Neural cell (in vitro differentiated cells): ENCODE results near the gene METTL24. TPM values are rescaled to one million over a fixed set of nuclear protein-coding genes. Genes with fewer than 3 reads are reported as not detected.

Experiments
- H2AFZ ChIP-seq: fragments of 200-600, 300-800 bp; sonication (generic), shearing (Covaris generic); 2 replicates; pipeline ENCODE4 v1.6.0; 2014; ENCODE audit warnings: low read depth, mild to moderate bottlenecking, antibody characterized with exemption, low read length, moderate library complexity
- H3F3A ChIP-seq: fragments of 200-600 bp; shearing (Covaris generic); 2 replicates; pipeline ENCODE4 v1.6.1; 2016; ENCODE audit warnings: mild to moderate bottlenecking, moderate library complexity, mixed read lengths, antibody characterized with exemption, low read length; ENCODE audit not compliant: insufficient read depth, poor library complexity, severe bottlenecking
- H3K27ac ChIP-seq: fragments of 200-600, 300-800 bp; sonication (generic), shearing (Covaris generic); 2 replicates; pipeline ENCODE4 v1.5.1; 2014; ENCODE audit warnings: mild to moderate bottlenecking, low read length, moderate library complexity
- H3K27me3 ChIP-seq: fragments of 300-800, 200-600 bp; sonication (generic), shearing (Covaris generic); 2 replicates; pipeline ENCODE4 v1.6.0; 2014; ENCODE audit warnings: mild to moderate bottlenecking, low read depth, low read length, moderate library complexity; ENCODE audit not compliant: insufficient read depth
- H3K36me3 ChIP-seq: fragments of 300-800, 200-600 bp; sonication (generic), shearing (Covaris generic); 2 replicates; pipeline ENCODE4 v1.5.1; 2014; ENCODE audit warnings: mild to moderate bottlenecking, antibody characterized with exemption, low read length, moderate library complexity; ENCODE audit not compliant: insufficient read depth
- H3K4me2 ChIP-seq: fragments of 300-800, 200-600 bp; sonication (generic), shearing (Covaris generic); 2 replicates; pipeline ENCODE4 v1.6.0; 2014; ENCODE audit warnings: mild to moderate bottlenecking, low read length
- H3K4me3 ChIP-seq: fragments of 300-800, 200-600 bp; sonication (generic), shearing (Covaris generic); 2 replicates; pipeline ENCODE4 v1.5.1; 2014; ENCODE audit warnings: mild to moderate bottlenecking, low read length, moderate library complexity
- H3K79me2 ChIP-seq: fragments of 200-600 bp; shearing (Covaris generic); replicated peaks from 2 replicates; pipeline ENCODE4 v1.6.0; 2014; ENCODE audit warnings: mild to moderate bottlenecking, low read length, moderate library complexity; ENCODE audit not compliant: insufficient read depth
- H3K9ac ChIP-seq: fragments of 300-800, 200-600 bp; sonication (generic), shearing (Covaris generic); 2 replicates; pipeline ENCODE4 v1.6.1; 2016; ENCODE audit warnings: mild to moderate bottlenecking, low read length, mixed read lengths
- H3K9me2 ChIP-seq: fragments of 200-600 bp; shearing (Covaris generic); 2 replicates; pipeline ENCODE4 v1.6.1; 2016; ENCODE audit warnings: mild to moderate bottlenecking, low read length, mixed read lengths; ENCODE audit not compliant: insufficient read depth
- H3K9me3 ChIP-seq: fragments of 200-600, 300-800 bp; sonication (generic), shearing (Covaris generic); 2 replicates; pipeline ENCODE4 v1.6.1; 2016; ENCODE audit warnings: mild to moderate bottlenecking, mixed run types, low read length, moderate library complexity, mixed read lengths
- H4K20me1 ChIP-seq: fragments of 200-600 bp; shearing (Covaris generic); 2 replicates; pipeline ENCODE4 v1.6.1; 2016; ENCODE audit warnings: mild to moderate bottlenecking, mixed run types; ENCODE audit not compliant: insufficient read depth
- EP300 ChIP-seq: fragments of 450-650 bp; conservative IDR thresholded peaks from 2 replicates; pipeline ENCODE4 v1.6.1; 2014; ENCODE audit warnings: antibody characterized with exemption, mild to moderate bottlenecking, moderate library complexity; ENCODE audit not compliant: poor library complexity, severe bottlenecking
- EZH2 ChIP-seq: fragments of 200-600, 300-800 bp; shearing (Covaris generic), sonication (generic); IDR thresholded peaks from 2 replicates; pipeline ENCODE4 v1.6.1; 2014; ENCODE audit warnings: antibody characterized with exemption, low read length, borderline replicate concordance, mild to moderate bottlenecking; ENCODE audit not compliant: insufficient read depth, poor library complexity, severe bottlenecking
- MXI1 ChIP-seq: fragments of 450-650 bp; conservative IDR thresholded peaks from 2 replicates; pipeline ENCODE4 v1.6.1; 2014; ENCODE audit warnings: antibody characterized with exemption, mild to moderate bottlenecking; ENCODE audit not compliant: poor library complexity, severe bottlenecking
- POLR2AphosphoS5 ChIP-seq: IDR thresholded peaks from 2 replicates; pipeline ENCODE4 v1.6.1; 2012
- RAD21 ChIP-seq: fragments of 450-650 bp; conservative IDR thresholded peaks from 2 replicates; pipeline ENCODE4 v1.6.1; 2014; ENCODE audit warnings: antibody characterized with exemption, mild to moderate bottlenecking, moderate library complexity
- SMC3 ChIP-seq: fragments of 450-650 bp; conservative IDR thresholded peaks from 2 replicates; pipeline ENCODE4 v1.6.1; 2014; ENCODE audit warnings: antibody characterized with exemption, mild to moderate bottlenecking, moderate library complexity; ENCODE audit not compliant: poor library complexity
- TAF1 ChIP-seq: IDR thresholded peaks from 2 replicates; pipeline ENCODE4 v1.6.1; 2012; ENCODE audit warnings: low read depth
- polyA plus RNA-seq: library from polyadenylated mRNA; depleted of rRNA; stranded (reverse); fragments of >200 nt; gene quantifications from 2 replicates; pipeline ENCODE4 v1.2.3, GENCODE V29; 2014
- TF ChIP-seq, protein P1 (sequence below): fragments of 450-650 bp; IDR thresholded peaks from 2 replicates; pipeline ENCODE4 v1.5.1; 2014; ENCODE audit warnings: antibody characterized with exemption, mild to moderate bottlenecking, moderate library complexity; ENCODE audit not compliant: poor library complexity, severe bottlenecking
- TF ChIP-seq, protein P2 (sequence below): IDR thresholded peaks from 2 replicates; pipeline ENCODE4 v1.6.1; 2012; ENCODE audit warnings: borderline replicate concordance

Gene METTL24
- polyA plus RNA-seq, 1 donor from 2014 or later, result not detected

DNA sequence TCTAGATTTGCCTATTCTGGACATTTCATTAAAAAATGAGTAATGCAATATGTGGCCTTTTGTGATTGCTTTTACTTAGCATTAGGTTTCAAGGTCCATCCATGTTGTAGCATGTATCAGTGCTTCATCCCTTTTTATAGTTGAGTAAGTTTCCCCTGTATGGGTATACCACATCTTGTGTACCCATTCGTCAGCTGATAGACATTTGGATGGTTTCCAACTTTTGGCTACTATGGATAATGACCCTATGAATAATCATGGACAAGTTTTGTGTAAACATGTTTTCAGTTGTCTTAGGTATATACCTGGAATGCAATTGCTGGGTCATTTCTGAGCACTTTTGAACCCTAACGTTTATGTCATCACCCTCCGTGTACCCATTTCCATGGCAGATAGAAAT is 15.4 kb downstream of the METTL24 start:
- TF ChIP-seq EP300 (no peak), RAD21 (no peak), SMC3 (no peak)
- TF ChIP-seq, protein P1, sequence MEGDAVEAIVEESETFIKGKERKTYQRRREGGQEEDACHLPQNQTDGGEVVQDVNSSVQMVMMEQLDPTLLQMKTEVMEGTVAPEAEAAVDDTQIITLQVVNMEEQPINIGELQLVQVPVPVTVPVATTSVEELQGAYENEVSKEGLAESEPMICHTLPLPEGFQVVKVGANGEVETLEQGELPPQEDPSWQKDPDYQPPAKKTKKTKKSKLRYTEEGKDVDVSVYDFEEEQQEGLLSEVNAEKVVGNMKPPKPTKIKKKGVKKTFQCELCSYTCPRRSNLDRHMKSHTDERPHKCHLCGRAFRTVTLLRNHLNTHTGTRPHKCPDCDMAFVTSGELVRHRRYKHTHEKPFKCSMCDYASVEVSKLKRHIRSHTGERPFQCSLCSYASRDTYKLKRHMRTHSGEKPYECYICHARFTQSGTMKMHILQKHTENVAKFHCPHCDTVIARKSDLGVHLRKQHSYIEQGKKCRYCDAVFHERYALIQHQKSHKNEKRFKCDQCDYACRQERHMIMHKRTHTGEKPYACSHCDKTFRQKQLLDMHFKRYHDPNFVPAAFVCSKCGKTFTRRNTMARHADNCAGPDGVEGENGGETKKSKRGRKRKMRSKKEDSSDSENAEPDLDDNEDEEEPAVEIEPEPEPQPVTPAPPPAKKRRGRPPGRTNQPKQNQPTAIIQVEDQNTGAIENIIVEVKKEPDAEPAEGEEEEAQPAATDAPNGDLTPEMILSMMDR, result no peak
- H2AFZ ChIP-seq, result no peak overlapping the region
- no peak overlapping the region for H3K4me2 ChIP-seq
- no peaks in the 10 kb centered on the region for H3K79me2 ChIP-seq
- H3K36me3 ChIP-seq, result no peaks in the 10 kb centered on the region
- no peaks in the 10 kb centered on the region for H3K27me3 ChIP-seq
- H3K9me2 ChIP-seq, result no peaks in the 10 kb centered on the region
- H4K20me1 ChIP-seq, result no peaks in the 10 kb centered on the region
- H3K4me3 ChIP-seq, result no peak overlapping the region
- no peaks in the 10 kb centered on the region for H3K9me3 ChIP-seq
- no peaks in the 10 kb centered on the region for H3F3A ChIP-seq
- no peak overlapping the region for H3K9ac ChIP-seq
- H3K27ac ChIP-seq, result no peak overlapping the region

DNA sequence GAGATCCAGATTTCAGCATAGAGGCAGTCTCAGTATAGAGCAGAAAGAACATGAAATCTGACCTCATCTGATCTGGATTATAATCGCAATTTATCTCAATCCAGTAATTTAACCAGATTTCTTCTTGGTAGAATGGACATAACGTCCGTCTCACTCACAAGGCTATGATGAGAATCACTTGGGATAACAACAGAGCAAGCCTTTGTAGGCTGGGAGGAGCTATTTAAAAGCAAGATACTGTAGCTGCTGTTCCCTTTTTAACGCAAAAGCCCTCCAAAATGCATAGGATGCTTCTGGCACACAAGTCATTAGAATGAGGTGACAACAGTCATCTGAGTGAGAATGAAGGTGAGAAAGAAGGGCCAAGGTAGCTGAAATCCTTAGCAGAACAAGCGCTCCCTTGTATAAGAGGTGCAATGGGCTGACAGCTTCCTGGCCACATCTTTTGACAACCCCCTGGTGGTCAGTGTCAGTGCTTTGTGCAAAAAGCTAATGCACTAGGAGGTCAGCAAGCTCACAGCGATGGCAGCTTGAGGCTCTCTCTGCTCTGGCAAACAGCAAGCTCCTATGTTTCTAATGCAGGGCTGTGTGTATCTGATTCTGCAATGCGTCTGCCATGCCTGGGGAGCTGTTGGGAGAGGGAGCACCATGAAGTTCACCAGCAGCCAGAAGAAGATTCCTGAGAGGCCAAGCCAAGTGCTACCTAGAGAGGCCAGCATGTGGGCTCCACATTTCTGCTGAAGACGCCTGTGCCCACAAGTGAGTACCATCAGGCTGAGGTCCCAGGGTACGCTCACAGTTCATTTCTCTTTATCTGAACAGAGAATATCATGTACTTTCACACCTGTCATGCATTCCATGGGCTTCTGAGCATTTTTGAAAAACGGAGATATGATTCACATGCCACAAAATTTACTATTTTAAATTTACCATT is 16.2 kb downstream of the METTL24 start:
- Histone ChIP-seq H3K79me2 (no peaks in the 10 kb centered on the region), H3K4me3 (no peak overlapping the region), H4K20me1 (no peaks in the 10 kb centered on the region), H3K4me2 (no peak overlapping the region), H3F3A (no peaks in the 10 kb centered on the region), H3K9me3 (no peaks in the 10 kb centered on the region), H3K9me2 (no peaks in the 10 kb centered on the region), H2AFZ (no peak overlapping the region), H3K9ac (no peak overlapping the region), H3K27me3 (no peaks in the 10 kb centered on the region), H3K27ac (peak overlapping the region; percentile 38), H3K36me3 (no peaks in the 10 kb centered on the region)
- TF ChIP-seq EP300, result no peak
- TF ChIP-seq MXI1, result no peak
- TF ChIP-seq, protein P2, sequence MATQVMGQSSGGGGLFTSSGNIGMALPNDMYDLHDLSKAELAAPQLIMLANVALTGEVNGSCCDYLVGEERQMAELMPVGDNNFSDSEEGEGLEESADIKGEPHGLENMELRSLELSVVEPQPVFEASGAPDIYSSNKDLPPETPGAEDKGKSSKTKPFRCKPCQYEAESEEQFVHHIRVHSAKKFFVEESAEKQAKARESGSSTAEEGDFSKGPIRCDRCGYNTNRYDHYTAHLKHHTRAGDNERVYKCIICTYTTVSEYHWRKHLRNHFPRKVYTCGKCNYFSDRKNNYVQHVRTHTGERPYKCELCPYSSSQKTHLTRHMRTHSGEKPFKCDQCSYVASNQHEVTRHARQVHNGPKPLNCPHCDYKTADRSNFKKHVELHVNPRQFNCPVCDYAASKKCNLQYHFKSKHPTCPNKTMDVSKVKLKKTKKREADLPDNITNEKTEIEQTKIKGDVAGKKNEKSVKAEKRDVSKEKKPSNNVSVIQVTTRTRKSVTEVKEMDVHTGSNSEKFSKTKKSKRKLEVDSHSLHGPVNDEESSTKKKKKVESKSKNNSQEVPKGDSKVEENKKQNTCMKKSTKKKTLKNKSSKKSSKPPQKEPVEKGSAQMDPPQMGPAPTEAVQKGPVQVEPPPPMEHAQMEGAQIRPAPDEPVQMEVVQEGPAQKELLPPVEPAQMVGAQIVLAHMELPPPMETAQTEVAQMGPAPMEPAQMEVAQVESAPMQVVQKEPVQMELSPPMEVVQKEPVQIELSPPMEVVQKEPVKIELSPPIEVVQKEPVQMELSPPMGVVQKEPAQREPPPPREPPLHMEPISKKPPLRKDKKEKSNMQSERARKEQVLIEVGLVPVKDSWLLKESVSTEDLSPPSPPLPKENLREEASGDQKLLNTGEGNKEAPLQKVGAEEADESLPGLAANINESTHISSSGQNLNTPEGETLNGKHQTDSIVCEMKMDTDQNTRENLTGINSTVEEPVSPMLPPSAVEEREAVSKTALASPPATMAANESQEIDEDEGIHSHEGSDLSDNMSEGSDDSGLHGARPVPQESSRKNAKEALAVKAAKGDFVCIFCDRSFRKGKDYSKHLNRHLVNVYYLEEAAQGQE, result no peak
- TF ChIP-seq EZH2, result no peak
- TF ChIP-seq RAD21, result peak; percentile 23
- TF ChIP-seq SMC3, result peak; percentile 27
- peak; percentile 38 for TF ChIP-seq POLR2AphosphoS5
- no peak for TF ChIP-seq TAF1
- TF ChIP-seq, protein P1, result peak; percentile 49
